Nephron (organoid): Measurements from ENCODE around the gene TMPRSS3.

Experiments
- H3K27ac Mint-ChIP-seq, 3 experiments: 2 replicates each; pipeline ENCODE4 v1.8.0; 2020; ENCODE audit warnings: mixed read lengths in 3 of 3, mild to moderate bottlenecking in 2 of 3, moderate library complexity in 1 of 3
- H3K27me3 Mint-ChIP-seq: 2 replicates; pipeline ENCODE4 v1.8.0; 2021; ENCODE audit warnings: low read depth, mild to moderate bottlenecking, moderate library complexity, mixed read lengths
- H3K36me3 Mint-ChIP-seq: 2 replicates; pipeline ENCODE4 v1.8.0; 2020; ENCODE audit warnings: low read depth, mixed read lengths
- H3K4me1 Mint-ChIP-seq: 2 replicates; pipeline ENCODE4 v1.8.0; 2020; ENCODE audit warnings: mixed read lengths
- H3K4me3 Mint-ChIP-seq, 3 experiments: 2 replicates each; pipeline ENCODE4 v1.8.0; 2020; ENCODE audit warnings: mild to moderate bottlenecking in 3 of 3, mixed read lengths in 3 of 3, moderate library complexity in 2 of 3
- H3K9me3 Mint-ChIP-seq: 2 replicates; pipeline ENCODE4 v1.8.0; 2020; ENCODE audit warnings: mixed read lengths
- TF ChIP-seq, protein P1 (sequence below), 3 experiments: fragments of 200-600 bp; sonication (generic); IDR thresholded peaks; one replicate each; pipeline ENCODE4 v1.5.0; 2021; ENCODE audit warnings: antibody characterized with exemption in 3 of 3; ENCODE audit not compliant: unreplicated experiment in 3 of 3

Gene TMPRSS3

DNA sequence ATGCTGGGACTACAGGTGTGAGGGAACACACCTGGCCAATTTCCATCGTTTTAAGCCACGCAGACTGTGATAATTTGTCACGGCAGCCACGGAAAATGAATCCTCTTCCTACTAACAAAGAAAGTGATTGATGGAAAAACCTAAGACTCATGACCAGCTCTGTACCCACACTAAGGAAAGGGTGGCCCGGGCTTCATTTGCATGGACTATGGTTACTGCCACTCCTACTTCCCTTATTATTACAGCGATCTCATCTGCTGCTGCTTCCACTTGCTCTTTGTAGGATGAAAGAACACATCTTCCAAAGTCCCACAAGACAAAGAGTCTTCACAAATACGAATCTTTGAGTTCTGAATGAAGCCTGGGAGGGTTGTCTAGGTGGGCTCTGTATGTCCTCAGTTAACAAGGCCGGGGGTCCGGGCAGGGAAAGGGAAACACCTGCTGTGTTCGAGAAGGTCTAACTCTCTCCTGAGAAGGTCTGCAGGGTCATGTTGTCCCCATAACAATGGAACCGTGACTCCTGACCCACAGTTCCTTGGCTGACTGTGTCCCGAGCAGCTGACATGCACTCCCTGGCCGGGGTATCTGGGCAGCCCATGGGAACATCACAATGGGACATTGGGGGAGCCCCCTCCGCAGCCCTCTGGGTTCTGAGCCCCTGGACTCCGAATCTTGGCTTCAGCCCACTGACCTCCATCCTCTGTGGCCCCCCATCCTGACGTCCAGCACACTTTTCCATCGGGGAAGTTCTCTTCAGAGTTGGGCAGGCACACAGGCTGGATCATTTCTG lies 16.2 kb downstream of the TMPRSS3 start:
- H3K4me1 Mint-ChIP-seq: peaks cover 1% of the 10 kb centered on the region
- H3K4me3 Mint-ChIP-seq: no peak overlapping the region
- H3K27ac Mint-ChIP-seq: no peak overlapping the region
- H3K36me3 Mint-ChIP-seq: no peaks in the 10 kb centered on the region
- TF ChIP-seq, protein P1, sequence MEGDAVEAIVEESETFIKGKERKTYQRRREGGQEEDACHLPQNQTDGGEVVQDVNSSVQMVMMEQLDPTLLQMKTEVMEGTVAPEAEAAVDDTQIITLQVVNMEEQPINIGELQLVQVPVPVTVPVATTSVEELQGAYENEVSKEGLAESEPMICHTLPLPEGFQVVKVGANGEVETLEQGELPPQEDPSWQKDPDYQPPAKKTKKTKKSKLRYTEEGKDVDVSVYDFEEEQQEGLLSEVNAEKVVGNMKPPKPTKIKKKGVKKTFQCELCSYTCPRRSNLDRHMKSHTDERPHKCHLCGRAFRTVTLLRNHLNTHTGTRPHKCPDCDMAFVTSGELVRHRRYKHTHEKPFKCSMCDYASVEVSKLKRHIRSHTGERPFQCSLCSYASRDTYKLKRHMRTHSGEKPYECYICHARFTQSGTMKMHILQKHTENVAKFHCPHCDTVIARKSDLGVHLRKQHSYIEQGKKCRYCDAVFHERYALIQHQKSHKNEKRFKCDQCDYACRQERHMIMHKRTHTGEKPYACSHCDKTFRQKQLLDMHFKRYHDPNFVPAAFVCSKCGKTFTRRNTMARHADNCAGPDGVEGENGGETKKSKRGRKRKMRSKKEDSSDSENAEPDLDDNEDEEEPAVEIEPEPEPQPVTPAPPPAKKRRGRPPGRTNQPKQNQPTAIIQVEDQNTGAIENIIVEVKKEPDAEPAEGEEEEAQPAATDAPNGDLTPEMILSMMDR (IDR thresholded peaks at IDR 0.05; ENCODE audit: unreplicated experiment in 3 of 3): no peak
- peaks cover 34% of the 10 kb centered on the region for H3K27me3 Mint-ChIP-seq
- H3K9me3 Mint-ChIP-seq: peaks cover 16% of the 10 kb centered on the region

DNA sequence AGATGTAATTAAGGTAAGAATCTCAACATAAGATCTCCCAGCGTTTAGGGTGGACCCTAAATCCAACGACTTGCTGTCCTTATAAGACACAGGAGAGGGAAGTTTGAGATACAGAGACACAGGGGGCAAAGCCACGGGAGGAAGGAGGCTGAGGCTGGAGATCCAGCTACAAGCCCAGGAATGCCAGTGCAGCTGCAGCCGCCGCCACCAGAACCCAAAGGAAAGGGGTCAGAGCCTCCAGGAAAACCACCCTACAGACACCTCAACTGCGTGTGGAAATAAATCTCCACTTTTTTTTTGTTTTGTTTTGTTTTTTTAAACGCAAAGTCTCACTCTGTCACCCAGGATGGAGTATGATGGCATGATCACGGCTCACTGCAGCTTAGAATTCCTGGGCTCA lies 17.4 kb downstream of the TMPRSS3 start:
- Mint-ChIP-seq H3K9me3 (peaks cover 16% of the 10 kb centered on the region), H3K27me3 (peaks cover 41% of the 10 kb centered on the region), H3K27ac (no peak overlapping the region), H3K4me1 (peaks cover 7% of the 10 kb centered on the region), H3K4me3 (no peak overlapping the region), H3K36me3 (no peaks in the 10 kb centered on the region)
- TF ChIP-seq, protein P1 (IDR thresholded peaks at IDR 0.05; ENCODE audit: unreplicated experiment in 3 of 3): no peak

DNA sequence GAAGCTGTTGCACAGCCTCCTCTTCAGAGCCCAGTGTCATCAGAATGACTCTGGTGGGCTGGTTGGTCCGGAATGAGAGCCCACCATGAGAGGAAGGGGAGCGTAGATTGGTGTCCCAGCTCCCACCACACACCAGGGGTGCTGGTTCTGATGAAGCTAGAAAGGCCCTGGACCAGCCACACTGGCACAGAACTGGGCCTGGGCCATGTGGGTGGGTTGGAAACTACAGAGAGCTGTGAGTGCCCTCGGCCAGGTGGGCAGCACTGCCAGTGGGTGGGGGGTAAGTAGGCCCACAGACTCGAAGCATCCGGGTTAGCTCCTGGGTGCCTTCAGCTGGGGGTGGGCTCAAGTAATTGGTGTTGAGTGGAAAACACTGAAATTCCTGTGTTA lies 17.9 kb downstream of the TMPRSS3 start:
- Mint-ChIP-seq H3K4me3 (no peak overlapping the region), H3K4me1 (peaks cover 7% of the 10 kb centered on the region), H3K36me3 (no peaks in the 10 kb centered on the region), H3K27ac (no peak overlapping the region), H3K27me3 (peaks cover 44% of the 10 kb centered on the region), H3K9me3 (peaks cover 16% of the 10 kb centered on the region)
- TF ChIP-seq, protein P1 (IDR thresholded peaks at IDR 0.05; ENCODE audit: unreplicated experiment in 3 of 3): no peak

DNA sequence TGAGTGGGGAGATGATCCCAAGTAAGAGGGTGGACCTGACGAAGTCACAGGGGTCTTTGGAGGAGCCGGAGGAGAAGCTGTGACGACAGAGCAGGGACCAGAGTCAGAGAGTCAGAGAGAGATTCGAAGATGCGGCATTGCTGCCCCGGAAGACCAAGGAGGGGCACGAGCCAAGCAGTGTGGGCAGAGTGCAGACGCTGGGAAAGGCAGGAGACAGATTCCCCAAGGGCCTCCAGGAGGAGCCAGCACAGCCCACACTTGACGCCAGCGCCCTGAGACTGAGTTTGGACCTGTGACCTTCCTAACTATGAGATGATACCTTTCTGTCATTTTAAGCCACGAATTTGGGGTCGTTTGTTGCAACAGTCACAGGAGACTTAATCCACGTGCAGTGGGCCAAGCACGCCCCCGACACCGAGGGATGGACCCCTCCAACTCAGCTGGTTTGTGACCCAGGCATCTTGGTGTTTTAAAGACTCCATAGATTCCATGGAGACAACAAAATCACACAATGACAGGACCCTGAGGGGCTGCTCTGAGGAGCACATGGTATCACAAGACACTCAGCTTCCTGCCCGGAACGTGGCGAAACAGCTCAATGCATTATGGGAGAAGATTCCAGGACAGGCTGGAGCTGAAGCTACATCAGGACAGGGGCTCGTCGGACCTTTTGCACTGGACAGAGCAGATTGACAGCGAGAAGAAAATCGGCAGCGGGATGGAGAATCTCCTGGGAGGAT lies 18.5 kb downstream of the TMPRSS3 start:
- H3K4me3 Mint-ChIP-seq: no peak overlapping the region
- peaks cover 13% of the 10 kb centered on the region for H3K9me3 Mint-ChIP-seq
- TF ChIP-seq, protein P1 (IDR thresholded peaks at IDR 0.05; ENCODE audit: unreplicated experiment in 3 of 3): no peak
- peaks cover 46% of the 10 kb centered on the region for H3K27me3 Mint-ChIP-seq
- H3K27ac Mint-ChIP-seq: no peak overlapping the region
- H3K36me3 Mint-ChIP-seq: no peaks in the 10 kb centered on the region
- peaks cover 7% of the 10 kb centered on the region for H3K4me1 Mint-ChIP-seq

DNA sequence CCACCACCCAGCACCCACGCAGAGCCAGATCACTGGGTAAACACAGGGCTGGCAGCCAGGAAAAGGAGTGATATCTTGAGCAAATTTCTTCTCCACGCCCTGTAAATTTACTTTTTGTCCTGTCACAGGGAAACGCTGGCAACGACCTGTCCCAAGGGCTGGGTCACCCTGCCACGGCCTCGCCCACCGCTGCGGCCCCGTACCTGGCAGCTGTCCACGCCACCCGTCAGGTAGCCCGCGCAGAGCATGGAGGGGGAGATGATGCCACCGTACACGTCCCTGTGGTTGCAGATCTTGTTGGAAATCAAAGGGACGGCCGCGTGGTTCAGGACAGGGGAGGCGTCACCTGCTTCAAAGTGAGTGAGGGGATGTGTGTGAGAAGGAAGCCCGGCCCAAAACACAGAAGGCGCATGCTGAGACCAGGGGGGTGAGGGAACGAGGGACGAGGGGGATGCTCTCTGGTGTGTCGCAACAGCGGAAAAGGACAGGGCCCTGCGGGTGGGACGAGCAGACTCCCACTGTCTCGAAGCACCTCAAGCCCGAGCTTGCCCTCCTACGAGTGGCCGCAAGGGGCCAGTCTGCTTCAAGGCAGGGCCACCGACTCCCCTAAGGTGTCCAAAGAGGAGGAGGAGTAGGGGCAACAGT lies 19.4 kb downstream of the TMPRSS3 start:
- no peak overlapping the region for H3K27ac Mint-ChIP-seq
- TF ChIP-seq, protein P1 (IDR thresholded peaks at IDR 0.05; ENCODE audit: unreplicated experiment in 3 of 3): no peak
- H3K27me3 Mint-ChIP-seq: peaks cover 49% of the 10 kb centered on the region
- H3K4me3 Mint-ChIP-seq: no peak overlapping the region
- H3K4me1 Mint-ChIP-seq: peaks cover 7% of the 10 kb centered on the region
- H3K36me3 Mint-ChIP-seq: no peaks in the 10 kb centered on the region
- peaks cover 4% of the 10 kb centered on the region for H3K9me3 Mint-ChIP-seq
